GM19351 (cell line): Measurements from ENCODE around the gene MSANTD1.
"Not testable (repeated sequence)": the region's sequence is repeated elsewhere in the genome, so short reads cannot be mapped to it uniquely, and the experiment has no call there.

Experiments used
- ATAC-seq: cut with Tn5 transposase; IDR thresholded peaks from one replicate; pipeline ENCODE4 v1.9.1; 2021; ENCODE audit warnings: mild to moderate bottlenecking, moderate library complexity; ENCODE audit not compliant: unreplicated experiment

MSANTD1 gene

DNA sequence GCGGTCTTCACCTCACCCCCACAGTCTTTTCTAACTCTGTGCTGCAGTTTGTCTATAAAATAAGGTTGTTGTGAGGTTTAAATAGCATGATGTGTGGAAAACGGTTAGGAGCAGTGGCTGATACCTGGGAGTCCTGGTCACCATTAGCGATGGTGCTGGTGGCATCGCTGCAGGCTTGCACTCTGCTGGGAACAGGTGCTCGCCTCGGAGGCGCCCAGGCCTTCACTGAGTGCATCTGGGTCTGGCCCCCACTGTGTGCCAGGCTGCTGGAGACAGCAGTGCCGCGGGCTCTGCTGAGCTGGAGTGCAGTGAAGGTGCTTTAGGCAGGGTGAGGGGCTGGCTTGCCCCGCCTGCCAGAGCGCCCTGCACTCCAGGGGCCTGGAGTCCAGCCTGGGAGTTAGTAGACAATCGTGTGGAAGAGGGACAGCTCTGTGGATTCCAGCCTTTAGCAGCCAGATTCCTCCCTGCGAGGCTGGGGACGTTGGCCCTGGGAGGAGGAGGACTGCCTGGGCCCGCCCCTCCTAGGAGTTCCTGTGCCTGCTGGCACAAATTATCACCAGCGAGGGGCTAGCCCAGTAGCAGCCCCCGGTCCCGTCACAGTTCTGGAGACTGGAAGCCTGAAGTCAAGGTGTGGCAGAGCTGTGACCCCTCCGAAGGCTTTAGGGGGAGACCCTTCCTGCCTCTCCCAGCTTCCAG is 51.2 kb downstream of the MSANTD1 start:
- no peak for ATAC-seq

- ATAC-seq = not testable (repeated sequence)
Observed at GRCh38 chr4:3300882-3301281, 51.9 kb downstream of the MSANTD1 start.

GRCh38 chr4:3301450-3302172 is 52.7 kb downstream of the MSANTD1 start:
- no peak for ATAC-seq

- no peak for ATAC-seq
Observed at GRCh38 chr4:3302173-3302785, 53.3 kb downstream of the MSANTD1 start.

DNA sequence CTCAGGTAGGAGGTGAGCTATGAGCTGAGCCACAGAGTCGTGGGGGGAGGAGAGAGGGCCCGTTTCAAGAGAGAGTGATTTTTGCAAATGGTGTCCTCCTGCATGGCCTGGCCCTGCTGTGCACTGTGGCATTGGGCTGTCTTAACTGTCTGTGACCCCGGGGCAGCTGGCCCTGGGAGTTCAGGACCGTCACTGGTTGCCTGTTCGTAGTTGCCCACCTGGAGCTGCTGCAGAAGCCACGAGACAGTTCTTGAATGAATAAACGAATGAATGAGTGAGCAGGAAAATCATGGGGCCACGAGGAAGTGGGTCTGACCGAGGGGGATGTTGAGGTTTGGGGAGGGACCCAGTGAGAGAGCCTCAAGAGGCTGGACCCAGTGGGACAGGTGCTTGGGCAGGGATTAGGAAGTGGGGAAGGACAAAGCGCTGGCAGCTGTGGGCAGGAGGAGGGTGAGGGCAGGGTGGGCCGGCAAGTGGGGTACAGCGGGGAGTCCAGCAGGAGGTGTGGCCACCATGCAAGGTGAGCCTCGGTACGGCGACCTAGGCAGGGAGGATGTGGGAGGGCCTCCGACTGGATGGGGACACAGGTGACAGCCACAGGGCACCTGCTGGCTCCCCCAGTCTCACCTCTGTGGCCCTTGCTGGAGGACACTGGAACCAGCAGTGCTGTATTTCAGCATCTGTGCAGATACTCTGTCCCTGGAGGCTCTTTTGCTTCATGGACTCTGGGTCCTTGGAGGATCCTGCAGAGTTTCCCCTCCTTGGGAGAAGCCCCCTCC is 54.0 kb downstream of the MSANTD1 start:
- no peak for ATAC-seq

DNA sequence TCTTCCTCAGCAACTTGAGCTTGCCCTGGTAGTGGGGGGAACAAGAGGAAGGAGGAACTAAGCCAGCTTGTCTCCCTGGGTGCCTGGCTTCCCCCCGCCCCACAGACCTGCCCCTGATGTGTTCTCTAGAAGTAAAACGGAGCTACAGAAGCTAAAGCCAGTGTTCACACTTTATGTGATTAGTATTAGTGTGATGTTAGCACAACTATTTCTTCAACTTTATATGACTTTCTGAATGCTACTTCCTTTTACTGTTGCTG is 54.5 kb downstream of the MSANTD1 start:
- ATAC-seq = no peak

DNA sequence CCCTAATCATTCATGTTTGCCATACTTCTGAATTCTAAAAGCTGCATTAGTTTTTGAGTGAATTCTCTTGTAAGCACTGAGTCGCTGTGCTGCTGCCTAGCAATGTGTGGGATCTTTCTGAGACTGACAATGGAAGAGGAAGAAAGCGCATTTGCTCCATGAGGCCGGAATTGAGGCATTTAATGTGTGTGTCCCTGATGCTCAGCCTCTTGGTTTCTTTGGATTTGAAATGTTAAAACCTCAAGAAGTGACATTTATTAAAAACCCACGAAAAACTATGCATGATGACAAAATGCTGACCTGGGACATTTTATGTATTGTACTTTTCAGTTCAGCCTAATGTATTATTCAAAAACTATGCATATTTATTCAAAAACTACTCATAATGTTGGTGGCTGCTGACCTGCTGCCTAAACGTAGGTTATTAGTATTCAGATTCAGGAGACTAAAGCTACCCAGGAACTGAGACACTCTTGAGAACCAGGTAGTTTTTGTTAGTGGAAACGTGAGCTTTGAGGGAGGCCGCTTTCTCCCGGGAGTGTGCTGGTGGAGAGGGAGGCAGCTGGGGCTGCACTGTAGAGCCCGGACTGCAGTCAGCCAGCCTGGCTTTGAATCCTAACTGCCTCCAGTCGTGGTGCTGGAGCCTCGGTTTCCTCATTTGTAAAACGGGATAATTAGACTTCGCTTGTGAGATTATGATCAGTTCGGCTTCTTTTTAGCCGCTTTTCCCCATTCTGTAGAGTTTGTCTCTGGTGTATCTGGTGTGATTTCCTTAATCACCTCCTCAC is 55.2 kb downstream of the MSANTD1 start:
- no peak for ATAC-seq

GRCh38 chr4:3304831-3305609 is 56.1 kb downstream of the MSANTD1 start:
- no peak for ATAC-seq

DNA sequence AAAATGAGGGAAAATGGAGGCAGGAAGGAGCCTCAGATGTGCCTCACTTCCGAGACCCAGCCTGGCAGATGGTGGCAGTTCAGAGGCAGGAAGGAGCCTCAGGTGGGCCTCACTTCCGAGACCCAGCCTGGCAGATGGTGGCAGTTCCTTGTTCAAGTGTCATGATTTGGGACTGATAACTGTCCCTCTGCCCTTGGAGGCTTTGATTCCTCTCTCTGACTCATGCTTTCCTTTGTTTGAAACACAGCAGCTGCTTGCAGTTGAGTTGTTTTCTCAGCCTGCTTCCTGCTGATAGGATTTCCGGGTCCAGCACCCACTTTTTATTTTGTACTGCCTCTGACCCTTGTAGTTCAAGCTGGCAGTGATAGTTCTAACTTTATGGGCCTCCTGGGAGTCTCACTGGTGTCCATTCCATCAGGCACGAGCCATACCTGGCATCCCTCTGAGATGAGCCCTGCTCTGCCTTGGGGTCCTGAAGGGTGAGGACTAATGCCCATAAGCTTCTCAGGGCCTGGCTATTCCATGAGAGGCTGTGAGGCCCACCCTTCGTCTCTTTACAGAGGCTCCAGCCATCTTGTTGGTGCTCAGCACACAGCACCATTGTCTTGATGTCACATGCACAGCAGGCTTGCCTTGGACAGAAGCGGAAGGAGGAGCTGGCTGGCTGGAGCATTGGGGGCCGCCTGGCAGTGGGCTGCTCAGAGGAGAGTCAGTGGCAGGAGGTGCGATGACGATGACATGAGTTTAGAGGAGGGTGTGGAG is 56.8 kb downstream of the MSANTD1 start:
- ATAC-seq = no peak
